Upper lobe of left lung (tissue), 6 donors: ENCODE data around the gene VWA8. TPM values are rescaled to one million over a fixed set of nuclear protein-coding genes. Genes with fewer than 3 reads are reported as not detected.
A peak's percentile ranks its signal among the peaks of the same experiment; 100 is the strongest.

ENCODE experiments used
- ATAC-seq, 2 donors: fragments of 200-7000 bp; cut with Tn5 transposase; one replicate each; pipeline ENCODE4 v1.9.1; 2022; ENCODE audit warnings: mild to moderate bottlenecking in 2 of 2, moderate library complexity in 2 of 2; ENCODE audit not compliant: low FRiP score in 2 of 2
- DNase-seq, 2 donors: peaks; one replicate each; pipeline ENCODE4 v3.0.0-alpha.2; 2019 to 2020
- H3K27ac ChIP-seq, 4 donors: fragments of 200-600 bp; sonication (generic); one replicate each; pipeline ENCODE4 v1.5.1; 2016 to 2019
- H3K27me3 ChIP-seq, 4 donors: fragments of 200-600 bp; sonication (generic); one replicate each; pipeline ENCODE4 v1.5.1; 2017 to 2019
- H3K36me3 ChIP-seq, 4 donors: fragments of 200-600 bp; sonication (generic); one replicate each; pipeline ENCODE4 v1.5.1; 2016 to 2019
- H3K4me1 ChIP-seq, 4 donors: fragments of 200-600 bp; sonication (generic); one replicate each; pipeline ENCODE4 v1.5.1; 2018 to 2019
- H3K4me3 ChIP-seq, 4 donors: fragments of 200-600 bp; sonication (generic); one replicate each; pipeline ENCODE4 v1.5.1; 2017 to 2019; ENCODE audit warnings: mild to moderate bottlenecking in 2 of 4, moderate library complexity in 1 of 4
- H3K9me3 ChIP-seq, 4 donors: fragments of 200-600 bp; sonication (generic); one replicate each; pipeline ENCODE4 v1.5.1; 2018 to 2019
- CTCF ChIP-seq, 6 experiments: fragments of 450-650 bp in 4 of 6; fragments of 200-600 bp in 2 of 6; sonication (generic) in 2 of 6; IDR thresholded peaks; one replicate each; pipeline ENCODE4 v1.5.1; 2016 to 2019; ENCODE audit warnings: antibody characterized with exemption in 6 of 6
- EP300 ChIP-seq, 4 donors: sonication (generic); formaldehyde crosslinking; IDR thresholded peaks; one replicate each; pipeline ENCODE4 v1.5.1; 2017; ENCODE audit warnings: antibody characterized with exemption in 4 of 4, control low read depth in 2 of 4
- POLR2A ChIP-seq, 4 donors: fragments of 450-650 bp; IDR thresholded peaks; one replicate each; pipeline ENCODE4 v1.5.1; 2016 to 2017; ENCODE audit warnings: antibody characterized with exemption in 4 of 4, mild to moderate bottlenecking in 2 of 4
- POLR2AphosphoS5 ChIP-seq, 2 donors: sonication (generic); formaldehyde crosslinking; IDR thresholded peaks; one replicate each; pipeline ENCODE4 v1.5.1; 2017; ENCODE audit warnings: antibody characterized with exemption in 2 of 2
- WGBS, 2 donors: methylation state at CpG; one replicate each; pipeline ENCODE4 v1.1.5; 2017 to 2018; 5-methylcytosine and 5-hydroxymethylcytosine counted together
- total RNA-seq, 6 donors: library from RNA; depleted of rRNA in 4 of 6; stranded (reverse); fragments of >200 nt in 4 of 6; gene quantifications; one replicate each; pipeline versions ENCODE4 v1.1.0 to v1.2.1, GENCODE V29; 2016 to 2021
- donor health status: DM: no; HTN: no; CAD: no; lungs with moderate emphysema.
- donor health status: DM: no; HTN: yes; CAD: no; lungs with severe emphysema.

VWA8 gene
- total RNA-seq, 6 donors from 2014 or later = 15.0 to 39.8 (median 16.9) TPM

GRCh38 chr13:41742917-41743552 lies 217.9 kb downstream of the VWA8 start:
- H3K36me3 ChIP-seq = no peaks in the 10 kb centered on the region
- ATAC-seq = no peak
- 81 to 95% methylated on average over 4 of the region's 4 CpGs for WGBS, 2 donors
- H3K4me3 ChIP-seq = no peak overlapping the region
- H3K27me3 ChIP-seq = no peaks in the 10 kb centered on the region
- no peaks in the 10 kb centered on the region for H3K9me3 ChIP-seq
- DNase-seq = no peak
- TF ChIP-seq POLR2AphosphoS5 (IDR thresholded peaks at IDR 0.05) = no peak
- no peak for TF ChIP-seq POLR2A (IDR thresholded peaks at IDR 0.05)
- TF ChIP-seq EP300 (IDR thresholded peaks at IDR 0.05) = no peak
- no peak for TF ChIP-seq CTCF (IDR thresholded peaks at IDR 0.05)
- H3K4me1 ChIP-seq = no peaks in the 10 kb centered on the region
- no peak overlapping the region for H3K27ac ChIP-seq

DNA sequence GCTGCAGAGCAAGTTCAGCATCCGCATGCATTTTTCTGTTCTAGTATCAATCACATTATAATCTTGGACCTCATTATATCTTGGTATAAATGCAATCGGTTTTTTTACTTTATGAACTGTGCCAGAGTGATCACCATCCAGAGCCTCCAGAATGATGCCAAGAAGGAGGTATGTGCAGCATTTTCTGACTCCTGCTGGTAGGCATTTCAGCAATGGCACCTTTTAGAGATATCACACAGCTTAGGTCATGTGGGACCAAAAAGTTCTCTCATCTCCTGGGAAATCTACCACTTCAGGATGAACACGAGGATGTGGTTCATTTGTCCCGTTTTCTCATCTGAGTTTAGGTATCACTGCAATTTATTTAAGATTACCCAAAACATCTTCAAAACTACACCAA lies 220.4 kb downstream of the VWA8 start:
- Histone ChIP-seq H3K4me3 (no peak overlapping the region), H3K4me1 (no peaks in the 10 kb centered on the region), H3K27me3 (no peaks in the 10 kb centered on the region), H3K9me3 (no peaks in the 10 kb centered on the region), H3K36me3 (no peaks in the 10 kb centered on the region), H3K27ac (no peak overlapping the region)
- TF ChIP-seq POLR2AphosphoS5 (IDR thresholded peaks at IDR 0.05) = no peak
- TF ChIP-seq EP300 (IDR thresholded peaks at IDR 0.05) = no peak
- no peak for TF ChIP-seq CTCF (IDR thresholded peaks at IDR 0.05)
- TF ChIP-seq POLR2A (IDR thresholded peaks at IDR 0.05) = no peak
- DNase-seq = no peak
- 97% methylated on average over 4 of the region's 4 CpGs for WGBS, 2 donors
- ATAC-seq = no peak

DNA sequence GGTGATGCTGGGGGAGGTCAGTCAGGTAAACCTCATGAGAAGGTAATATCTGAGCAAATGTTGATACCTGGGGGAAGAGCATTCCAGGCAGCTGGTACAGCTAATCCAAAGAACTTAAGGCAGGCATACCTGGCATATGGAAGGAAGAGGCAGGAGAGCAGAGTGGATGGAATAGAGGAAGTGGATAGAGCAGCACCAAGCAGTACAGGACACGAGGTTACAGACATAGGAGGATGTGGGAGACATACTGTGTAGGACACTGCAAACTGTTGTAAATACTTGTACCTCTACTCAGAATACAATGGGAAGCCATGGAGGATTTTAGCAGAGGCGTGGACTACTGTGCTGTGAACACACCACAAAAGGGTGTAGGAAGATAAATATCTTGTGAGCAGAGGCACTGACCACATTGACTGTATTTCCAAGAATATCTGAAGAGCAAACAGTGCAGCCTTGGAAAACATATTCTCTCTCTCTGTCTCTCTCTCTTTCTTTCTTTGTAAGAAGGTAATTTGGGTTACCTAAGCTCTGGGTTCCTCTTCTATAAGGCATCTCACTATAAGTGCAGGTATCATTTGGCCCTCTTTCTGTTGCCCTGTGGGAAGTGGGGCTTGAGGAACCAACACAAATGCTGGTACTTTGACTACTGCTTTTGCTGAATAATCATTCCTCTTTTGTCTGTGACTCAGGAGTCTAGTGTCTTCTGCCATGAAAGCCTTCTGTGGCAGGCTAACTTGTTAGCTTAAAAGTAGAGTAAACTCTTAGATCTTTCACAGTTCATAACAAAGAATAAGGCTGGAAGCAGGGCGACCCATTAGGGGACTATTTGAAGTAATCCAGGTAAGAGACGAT lies 238.0 kb downstream of the VWA8 start:
- peak in 1 of 2 donors; percentile 66 for ATAC-seq
- no peak overlapping the region for H3K4me3 ChIP-seq
- 90 to 91% methylated on average over 4 of the region's 4 CpGs for WGBS, 2 donors
- DNase-seq = no peak
- peaks cover 0 to 12% (median 0%) of the 10 kb centered on the region in 4 donors for H3K36me3 ChIP-seq
- no peaks in the 10 kb centered on the region for H3K9me3 ChIP-seq
- H3K4me1 ChIP-seq = no peaks in the 10 kb centered on the region
- TF ChIP-seq CTCF (IDR thresholded peaks at IDR 0.05) (no peak), POLR2AphosphoS5 (IDR thresholded peaks at IDR 0.05) (no peak), EP300 (IDR thresholded peaks at IDR 0.05) (no peak), POLR2A (IDR thresholded peaks at IDR 0.05) (no peak)
- H3K27me3 ChIP-seq = no peaks in the 10 kb centered on the region
- H3K27ac ChIP-seq = no peak overlapping the region

DNA sequence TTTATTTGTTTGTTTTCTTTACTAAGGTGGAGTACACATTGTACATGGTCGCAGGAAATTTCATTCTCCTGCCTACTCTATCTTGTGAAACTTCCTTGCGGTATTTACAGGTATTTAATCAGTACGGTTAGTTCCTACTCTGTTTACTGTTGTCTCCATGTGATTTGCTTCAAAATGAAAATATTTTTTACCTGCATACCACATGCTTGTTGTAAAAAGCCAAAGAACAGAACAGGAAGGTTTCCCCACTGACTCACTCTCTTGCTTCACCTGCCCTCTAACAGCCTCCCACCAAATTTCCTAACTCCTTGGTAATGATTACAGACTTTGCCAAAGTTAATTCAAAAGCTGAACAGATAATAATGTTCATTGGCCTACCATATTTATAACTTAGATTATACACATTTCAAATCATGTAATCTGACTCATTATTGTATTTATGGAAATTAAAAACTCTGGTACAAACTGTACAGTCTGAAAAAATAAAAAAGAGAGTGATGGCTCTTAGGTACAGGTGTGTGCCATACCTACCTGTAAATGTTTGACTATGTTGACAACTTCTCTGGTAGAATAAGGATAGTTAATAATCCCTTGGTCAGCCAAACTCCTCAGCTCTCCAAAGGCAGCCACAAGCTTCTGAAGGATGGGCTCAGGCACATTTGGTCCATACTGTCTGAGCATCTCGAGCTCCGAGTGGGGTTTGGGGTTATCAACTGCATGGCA lies 239.9 kb downstream of the VWA8 start:
- no peaks in the 10 kb centered on the region for H3K27me3 ChIP-seq
- peaks cover 0 to 12% (median 0%) of the 10 kb centered on the region in 4 donors for H3K36me3 ChIP-seq
- H3K9me3 ChIP-seq = no peaks in the 10 kb centered on the region
- H3K27ac ChIP-seq = no peak overlapping the region
- 82 to 86% methylated on average over 5 of the region's 5 CpGs for WGBS, 2 donors
- no peak for TF ChIP-seq POLR2AphosphoS5 (IDR thresholded peaks at IDR 0.05)
- no peak overlapping the region for H3K4me3 ChIP-seq
- ATAC-seq = no peak
- no peak for DNase-seq
- H3K4me1 ChIP-seq = no peaks in the 10 kb centered on the region

DNA sequence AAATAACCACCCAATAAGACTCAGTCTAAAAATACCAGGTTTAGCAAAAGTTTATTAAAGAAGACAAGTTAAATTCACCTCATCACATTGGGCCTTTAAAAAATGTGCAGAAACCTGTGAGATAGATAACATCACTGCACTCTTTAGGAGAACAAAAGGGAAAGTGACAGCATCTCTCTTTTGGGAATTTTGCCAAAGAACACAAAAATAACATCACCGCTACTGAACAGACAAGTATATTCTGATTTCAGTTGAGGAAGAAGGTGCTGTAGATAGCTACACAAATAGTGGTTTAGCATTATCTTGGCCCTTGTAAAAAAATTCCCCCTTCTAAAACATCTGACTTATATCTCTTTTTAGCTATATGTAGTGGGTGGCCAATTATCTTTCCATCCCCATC lies 244.7 kb downstream of the VWA8 start:
- H3K4me3 ChIP-seq = no peak overlapping the region
- H3K4me1 ChIP-seq = no peaks in the 10 kb centered on the region
- 67 to 84% methylated on average over 1 of the region's 1 CpG for WGBS, 2 donors
- peaks cover 0 to 9% (median 0%) of the 10 kb centered on the region in 4 donors for H3K36me3 ChIP-seq
- H3K27ac ChIP-seq = no peak overlapping the region
- no peak for DNase-seq
- TF ChIP-seq CTCF (IDR thresholded peaks at IDR 0.05) = no peak
- no peak for TF ChIP-seq POLR2A (IDR thresholded peaks at IDR 0.05)
- no peak for TF ChIP-seq EP300 (IDR thresholded peaks at IDR 0.05)
- TF ChIP-seq POLR2AphosphoS5 (IDR thresholded peaks at IDR 0.05) = no peak
- ATAC-seq = no peak
- H3K27me3 ChIP-seq = no peaks in the 10 kb centered on the region
- no peaks in the 10 kb centered on the region for H3K9me3 ChIP-seq
